Esophagus muscularis mucosa (tissue), 4 donors: Measurements from ENCODE around the gene COG5.

ENCODE experiments used
- CTCF ChIP-seq, 3 experiments: fragments of 200-600 bp in 2 of 3; fragments of 450-650 bp in 1 of 3; sonication (generic) in 2 of 3; IDR thresholded peaks; one replicate each; pipeline ENCODE4 v1.5.1; 2017 to 2019; ENCODE audit warnings: antibody characterized with exemption in 3 of 3, mild to moderate bottlenecking in 2 of 3, moderate library complexity in 1 of 3
- EP300 ChIP-seq: sonication (generic); formaldehyde crosslinking; IDR thresholded peaks from one replicate; pipeline ENCODE4 v1.6.1; 2017; ENCODE audit warnings: antibody characterized with exemption
- POLR2A ChIP-seq: fragments of 450-650 bp; IDR thresholded peaks from one replicate; pipeline ENCODE4 v1.6.1; 2017; ENCODE audit warnings: antibody characterized with exemption, moderate library complexity, mild to moderate bottlenecking, low read depth
- POLR2AphosphoS5 ChIP-seq, 2 donors: sonication (generic); formaldehyde crosslinking; IDR thresholded peaks; one replicate each; pipeline ENCODE4 v1.6.1; 2017; ENCODE audit warnings: antibody characterized with exemption in 2 of 2

GRCh38 chr7:107209565-107209964, 354.2 kb downstream of the COG5 start:
- TF ChIP-seq EP300 (no peak), CTCF (IDR thresholded peaks at IDR 0.05) (no peak), POLR2A (no peak), POLR2AphosphoS5 (IDR thresholded peaks at IDR 0.05) (no peak)
